ENCODE results near the gene TNK1.

The TNK1 gene

DNA sequence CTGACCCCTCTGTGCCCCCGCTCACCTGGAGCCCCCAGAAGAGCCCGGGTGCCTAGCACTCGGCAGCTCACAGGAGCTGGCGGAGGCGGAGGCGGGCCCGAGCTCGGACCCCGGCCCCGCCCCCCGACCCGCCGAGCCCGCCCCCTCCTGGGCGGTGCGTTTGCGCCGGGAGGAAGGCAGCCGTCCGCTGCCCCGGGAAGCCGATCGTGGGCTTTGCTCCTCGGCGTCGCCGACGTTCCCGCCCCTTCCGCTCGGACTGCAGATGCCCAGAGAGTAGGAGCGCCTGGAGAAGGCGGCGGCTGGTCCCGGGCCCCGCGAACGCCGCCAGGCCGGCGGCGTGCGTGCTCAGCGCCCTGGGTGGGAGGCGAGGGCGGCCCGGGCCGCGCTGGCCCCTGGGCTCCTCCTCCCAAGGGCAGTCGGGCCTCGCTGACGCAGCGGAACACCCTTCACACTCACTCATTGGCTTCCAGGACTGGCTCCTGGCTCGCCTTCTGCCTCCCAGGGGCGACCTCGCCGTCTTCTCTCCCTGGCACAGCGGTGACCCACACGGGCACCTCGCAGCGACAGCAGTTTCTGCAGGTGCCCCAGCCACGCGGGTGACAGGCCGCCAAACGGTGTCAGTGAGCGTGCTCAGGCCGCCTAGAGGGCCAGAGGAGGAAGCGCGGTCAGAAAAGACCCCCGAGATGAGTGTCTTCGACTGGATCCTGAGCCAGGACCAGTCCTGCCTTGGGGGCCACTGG, 13.7 kb downstream of the TNK1 start, which contains the start of gene PLSCR3:
TSS of gene PLSCR3 (minus strand) at position 74 of the 740 bp plus-strand sequence. CDS start 415 bp downstream, outside the sequence.
- Histone ChIP-seq H3K9me2 (ENCODE audit: low read depth, low read length) (no peaks in the 10 kb centered on the region), H3K79me2 (ENCODE audit: insufficient read depth, low read length) (no peaks in the 10 kb centered on the region), H3K36me3 (ENCODE audit: insufficient read depth, low read length) (no peaks in the 10 kb centered on the region; the same call in 1 of the 2 replicates), H3K9me3 (ENCODE audit: low read length) (no peaks in the 10 kb centered on the region), H2AFZ (ENCODE audit: low read length) (no peak within 1 kb of the TSS), H3K4me3 (ENCODE audit: low read depth, low read length, poor library complexity, severe bottlenecking) (peak within 1 kb of the TSS; percentile 70), H3K9ac (ENCODE audit: low read length) (peak within 1 kb of the TSS; percentile 61), H4K20me1 (ENCODE audit: insufficient read depth, low read length) (no peaks in the 10 kb centered on the region), H3K4me2 (ENCODE audit: low read length) (peak within 1 kb of the TSS; percentile 80), H3K27ac (ENCODE audit: low read depth, low read length, poor library complexity, severe bottlenecking) (no peak within 1 kb of the TSS), H3K27me3 (ENCODE audit: insufficient read depth, low read length) (no peaks in the 10 kb centered on the region), H3F3A (ENCODE audit: insufficient read depth, low read length) (no peaks in the 10 kb centered on the region), H3K4me1 (ENCODE audit: insufficient read depth, low read length, severe bottlenecking) (peaks cover 15% of the 10 kb centered on the region)
- TF ChIP-seq EZH2 (IDR thresholded peaks at IDR 0.05; ENCODE audit: borderline replicate concordance, low read length) = no peak
- TF ChIP-seq, protein P1, sequence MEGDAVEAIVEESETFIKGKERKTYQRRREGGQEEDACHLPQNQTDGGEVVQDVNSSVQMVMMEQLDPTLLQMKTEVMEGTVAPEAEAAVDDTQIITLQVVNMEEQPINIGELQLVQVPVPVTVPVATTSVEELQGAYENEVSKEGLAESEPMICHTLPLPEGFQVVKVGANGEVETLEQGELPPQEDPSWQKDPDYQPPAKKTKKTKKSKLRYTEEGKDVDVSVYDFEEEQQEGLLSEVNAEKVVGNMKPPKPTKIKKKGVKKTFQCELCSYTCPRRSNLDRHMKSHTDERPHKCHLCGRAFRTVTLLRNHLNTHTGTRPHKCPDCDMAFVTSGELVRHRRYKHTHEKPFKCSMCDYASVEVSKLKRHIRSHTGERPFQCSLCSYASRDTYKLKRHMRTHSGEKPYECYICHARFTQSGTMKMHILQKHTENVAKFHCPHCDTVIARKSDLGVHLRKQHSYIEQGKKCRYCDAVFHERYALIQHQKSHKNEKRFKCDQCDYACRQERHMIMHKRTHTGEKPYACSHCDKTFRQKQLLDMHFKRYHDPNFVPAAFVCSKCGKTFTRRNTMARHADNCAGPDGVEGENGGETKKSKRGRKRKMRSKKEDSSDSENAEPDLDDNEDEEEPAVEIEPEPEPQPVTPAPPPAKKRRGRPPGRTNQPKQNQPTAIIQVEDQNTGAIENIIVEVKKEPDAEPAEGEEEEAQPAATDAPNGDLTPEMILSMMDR (IDR thresholded peaks at IDR 0.05; ENCODE audit: low read length) = peak; percentile 33

DNA sequence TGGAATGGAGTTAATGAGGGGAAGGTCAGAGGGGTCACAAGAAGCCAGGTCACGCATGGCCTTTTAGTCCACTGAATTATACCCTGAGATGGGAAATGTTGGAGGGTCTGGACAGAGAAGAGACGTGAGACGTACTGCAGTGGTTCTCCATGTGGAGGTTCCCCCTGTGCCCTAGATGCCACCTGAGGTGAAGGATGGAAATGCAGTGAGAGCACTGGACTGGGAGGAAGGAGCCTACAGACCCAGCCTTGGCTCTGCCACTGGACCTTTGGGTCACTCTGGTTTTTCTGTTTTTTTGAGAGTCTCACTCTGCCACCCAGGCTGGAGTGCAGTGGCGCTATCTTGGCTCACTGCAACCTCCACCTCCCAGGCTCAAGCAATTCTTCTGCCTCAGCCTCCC, 15.3 kb downstream of the TNK1 start:
- TF ChIP-seq EZH2 (IDR thresholded peaks at IDR 0.05; ENCODE audit: borderline replicate concordance, low read length) = no peak
- TF ChIP-seq, protein P1 (IDR thresholded peaks at IDR 0.05; ENCODE audit: low read length) = no peak
- H3K9me2 ChIP-seq (ENCODE audit: low read depth, low read length) = no peaks in the 10 kb centered on the region
- no peaks in the 10 kb centered on the region for H3F3A ChIP-seq (ENCODE audit: insufficient read depth, low read length)
- H2AFZ ChIP-seq (ENCODE audit: low read length) = no peak overlapping the region
- no peak overlapping the region for H3K9ac ChIP-seq (ENCODE audit: low read length)
- no peaks in the 10 kb centered on the region for H4K20me1 ChIP-seq (ENCODE audit: insufficient read depth, low read length)
- no peak overlapping the region for H3K4me2 ChIP-seq (ENCODE audit: low read length)
- no peaks in the 10 kb centered on the region for H3K79me2 ChIP-seq (ENCODE audit: insufficient read depth, low read length)
- H3K9me3 ChIP-seq (ENCODE audit: low read length) = no peaks in the 10 kb centered on the region
- H3K27ac ChIP-seq (ENCODE audit: low read depth, low read length, poor library complexity, severe bottlenecking) = no peak overlapping the region
- H3K4me3 ChIP-seq (ENCODE audit: low read depth, low read length, poor library complexity, severe bottlenecking) = no peak overlapping the region
- no peaks in the 10 kb centered on the region; the same call in 1 of the 2 replicates for H3K36me3 ChIP-seq (ENCODE audit: insufficient read depth, low read length)
- no peaks in the 10 kb centered on the region for H3K27me3 ChIP-seq (ENCODE audit: insufficient read depth, low read length)
- H3K4me1 ChIP-seq (ENCODE audit: insufficient read depth, low read length, severe bottlenecking) = peaks cover 15% of the 10 kb centered on the region

DNA sequence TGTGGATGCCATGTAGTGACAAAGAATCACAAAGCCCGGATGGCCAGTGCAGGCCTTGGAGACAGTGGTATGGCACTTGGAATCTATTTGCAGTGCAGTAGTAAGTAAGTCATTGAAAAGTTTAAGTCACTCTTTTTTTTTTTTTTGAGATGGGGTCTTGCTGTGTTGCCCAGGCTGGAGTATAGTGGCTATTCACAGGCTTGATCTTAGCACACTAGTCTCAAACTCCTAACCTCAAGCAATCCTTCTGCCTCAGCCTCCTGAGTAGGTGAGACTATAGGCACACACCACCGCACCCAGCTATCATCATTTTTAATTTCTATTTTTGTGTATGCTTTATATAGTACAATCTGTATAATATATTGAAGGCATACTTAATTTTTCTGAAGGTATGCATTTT, 17.7 kb downstream of the TNK1 start:
- Histone ChIP-seq H3K4me1 (ENCODE audit: insufficient read depth, low read length, severe bottlenecking) (peaks cover 18% of the 10 kb centered on the region), H3K79me2 (ENCODE audit: insufficient read depth, low read length) (no peaks in the 10 kb centered on the region), H3K9me3 (ENCODE audit: low read length) (no peaks in the 10 kb centered on the region), H4K20me1 (ENCODE audit: insufficient read depth, low read length) (no peaks in the 10 kb centered on the region), H3K36me3 (ENCODE audit: insufficient read depth, low read length) (no peaks in the 10 kb centered on the region), H3K27ac (ENCODE audit: low read depth, low read length, poor library complexity, severe bottlenecking) (no peak overlapping the region), H3K9me2 (ENCODE audit: low read depth, low read length) (no peaks in the 10 kb centered on the region), H3K4me2 (ENCODE audit: low read length) (no peak overlapping the region), H3F3A (ENCODE audit: insufficient read depth, low read length) (no peaks in the 10 kb centered on the region), H3K4me3 (ENCODE audit: low read depth, low read length, poor library complexity, severe bottlenecking) (no peak overlapping the region), H2AFZ (ENCODE audit: low read length) (no peak overlapping the region), H3K9ac (ENCODE audit: low read length) (no peak overlapping the region), H3K27me3 (ENCODE audit: insufficient read depth, low read length) (no peaks in the 10 kb centered on the region)
- TF ChIP-seq EZH2 (IDR thresholded peaks at IDR 0.05; ENCODE audit: borderline replicate concordance, low read length) = no peak
- TF ChIP-seq, protein P1 (IDR thresholded peaks at IDR 0.05; ENCODE audit: low read length) = no peak
